GM12872 (cell line): ENCODE results near the gene SLC45A1.

ENCODE experiments used
- CTCF ChIP-seq: IDR thresholded peaks from 3 replicates; pipeline ENCODE4 v1.5.1; 2011; ENCODE audit warnings: low read depth, mild to moderate bottlenecking, low read length, moderate library complexity; ENCODE audit not compliant: insufficient read depth

SLC45A1 gene

DNA sequence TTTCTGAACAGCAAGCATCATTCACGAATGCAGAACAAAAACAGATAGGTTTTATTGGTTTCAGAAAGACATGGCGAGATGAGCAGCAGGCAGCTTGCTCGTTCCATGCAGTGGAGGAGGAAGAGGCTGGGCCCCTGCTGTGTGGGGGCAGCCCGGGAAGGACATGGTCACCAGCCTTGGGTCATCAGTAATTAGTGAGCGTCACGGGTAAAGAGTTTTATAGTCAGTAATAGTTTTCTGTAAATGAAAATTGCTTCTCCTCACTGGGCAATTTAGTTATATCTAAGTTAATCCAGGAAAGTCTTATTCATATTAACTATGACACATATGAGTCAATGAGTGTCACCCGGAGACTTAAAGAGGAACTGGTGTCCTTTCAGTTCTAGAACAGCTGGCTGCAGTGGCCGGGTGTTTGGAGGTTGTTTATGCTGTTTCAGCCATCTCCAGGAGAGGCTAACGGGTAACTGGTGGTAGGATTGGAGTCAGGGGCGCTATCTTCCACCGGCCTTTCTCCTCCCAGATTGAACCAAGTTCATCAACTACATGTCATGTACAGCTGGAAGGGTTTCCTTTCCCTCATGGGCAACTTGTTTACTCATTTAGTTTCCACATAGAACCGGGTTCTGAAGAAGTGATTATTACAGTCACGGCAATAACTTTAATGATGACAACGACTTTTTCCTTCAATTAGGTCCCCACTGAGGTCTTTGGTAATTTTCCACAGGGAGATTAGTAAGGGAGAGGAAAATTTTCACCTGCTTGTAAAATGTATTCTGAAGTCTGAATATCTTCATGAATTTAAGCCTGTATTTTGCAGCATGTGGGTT is 34.6 kb upstream of the SLC45A1 start:
- no peak for TF ChIP-seq CTCF

DNA sequence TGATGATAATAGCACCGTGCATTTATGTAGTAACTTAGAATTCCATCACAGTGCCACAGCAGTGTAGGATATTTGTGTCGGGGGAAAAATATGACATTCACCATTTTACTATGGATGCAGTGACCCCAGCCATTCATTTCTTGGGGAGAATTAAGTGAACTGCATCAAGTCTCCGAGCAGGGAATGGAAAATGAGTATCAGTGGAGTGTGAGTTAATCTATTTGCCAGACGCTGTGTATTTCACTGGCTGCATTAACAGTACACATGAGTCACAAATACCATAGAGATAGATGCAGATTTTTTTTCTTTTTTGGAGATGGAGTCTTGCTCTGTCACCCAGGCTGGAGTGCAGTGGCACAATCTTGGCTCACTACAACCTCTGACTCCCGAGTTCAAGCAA is 33.8 kb upstream of the SLC45A1 start:
- no peak for TF ChIP-seq CTCF

DNA sequence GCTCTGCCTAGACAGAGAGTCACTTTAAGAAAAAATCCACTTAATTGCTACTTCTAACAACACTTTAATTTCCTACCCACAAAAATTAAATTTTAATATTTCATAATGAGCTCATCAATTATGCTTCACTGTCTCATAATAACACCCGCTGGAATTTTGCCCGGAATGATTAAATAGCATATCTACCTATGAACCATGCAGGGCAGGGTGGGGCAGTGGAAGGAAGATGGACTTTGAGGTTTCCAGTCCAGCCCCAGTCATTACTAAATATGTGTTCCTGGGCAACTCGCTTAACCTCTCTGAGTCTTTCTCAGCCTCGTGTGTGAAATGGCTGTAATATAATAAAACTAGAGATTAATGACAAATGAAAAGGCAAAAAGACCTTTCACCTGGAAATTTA is 32.8 kb upstream of the SLC45A1 start:
- no peak for TF ChIP-seq CTCF

- no peak for TF ChIP-seq CTCF
Observed at GRCh38 chr1:8285965-8286364, 31.9 kb upstream of the SLC45A1 start.

DNA sequence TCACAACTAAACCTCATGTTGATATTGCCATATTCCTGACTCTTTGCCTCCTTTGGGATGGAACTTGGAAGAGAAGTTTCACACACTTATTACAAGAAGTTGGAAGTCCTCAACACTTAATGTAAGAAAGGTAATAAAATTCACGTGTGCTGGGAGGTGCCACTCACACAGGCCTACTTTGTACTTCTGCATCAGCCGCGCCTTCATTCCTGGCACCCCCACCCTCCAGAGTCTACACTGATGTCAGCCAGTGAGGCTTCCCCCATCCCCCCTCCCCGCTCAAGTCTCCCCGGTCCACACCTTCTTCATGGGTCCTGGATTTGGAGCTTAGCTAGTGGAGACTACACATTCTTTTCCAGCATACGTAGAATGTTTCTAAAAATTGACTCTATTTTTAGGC is 24.8 kb upstream of the SLC45A1 start:
- no peak for TF ChIP-seq CTCF

DNA sequence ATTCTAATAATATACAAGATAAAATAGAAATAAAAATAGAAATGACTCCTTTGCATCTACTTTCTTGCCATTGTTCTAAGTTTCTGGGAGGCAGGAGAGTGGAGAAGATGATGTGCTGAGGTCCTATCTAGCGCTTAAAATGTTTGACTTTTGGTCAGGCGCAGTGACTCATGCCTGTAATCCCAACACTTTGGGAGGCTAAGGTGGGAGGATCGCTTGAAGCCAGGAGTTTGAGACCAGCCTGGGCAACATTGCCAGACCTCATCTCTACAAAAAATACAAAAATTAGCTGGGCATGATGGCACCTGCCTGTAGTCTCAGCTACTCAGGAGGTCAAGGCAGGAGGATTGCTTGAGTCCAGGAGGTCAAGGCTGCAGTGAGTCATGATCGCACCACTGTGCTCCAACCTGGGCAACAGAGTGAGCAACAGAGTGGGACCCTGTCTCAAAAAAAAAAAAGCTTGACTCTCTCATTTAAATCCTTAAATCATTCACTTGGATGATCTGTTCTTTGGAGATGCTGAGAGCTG is 24.2 kb upstream of the SLC45A1 start:
- no peak for TF ChIP-seq CTCF

DNA sequence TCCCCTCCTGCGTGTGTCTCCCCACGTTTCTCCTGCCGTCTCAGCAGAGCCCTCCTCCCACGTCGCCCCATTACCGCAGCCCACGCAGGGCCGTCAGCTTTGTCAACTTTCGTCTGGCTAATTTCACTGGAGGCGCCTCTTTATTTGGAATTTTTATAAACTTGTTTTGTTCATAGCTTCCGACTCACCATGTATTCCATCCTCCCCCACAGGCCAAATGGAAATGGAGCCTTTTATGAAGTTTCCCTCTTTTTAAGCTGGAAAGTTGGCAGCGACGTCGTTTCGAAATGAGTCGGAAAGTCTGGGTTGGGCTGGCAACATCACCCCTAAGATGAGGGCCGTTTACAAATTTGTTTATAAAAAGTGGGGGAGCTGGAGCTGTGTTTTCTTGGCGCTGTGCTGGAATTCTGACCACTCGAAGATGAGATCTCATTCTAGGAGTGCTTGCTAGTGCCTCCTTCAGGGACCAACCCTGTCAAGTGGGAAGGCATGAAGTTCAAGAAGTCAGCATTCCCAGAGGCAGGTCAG is 23.7 kb upstream of the SLC45A1 start:
- TF ChIP-seq CTCF, result no peak
